ENCODE results near the gene VSTM5. TPM values are rescaled to one million over a fixed set of nuclear protein-coding genes. Genes with fewer than 3 reads are reported as not detected.
A peak's percentile ranks its signal among the peaks of the same experiment; 100 is the strongest.
"Not testable (repeated sequence)": the region's sequence is repeated elsewhere in the genome, so short reads cannot be mapped to it uniquely, and the experiment has no call there.

Gene VSTM5, protein sequence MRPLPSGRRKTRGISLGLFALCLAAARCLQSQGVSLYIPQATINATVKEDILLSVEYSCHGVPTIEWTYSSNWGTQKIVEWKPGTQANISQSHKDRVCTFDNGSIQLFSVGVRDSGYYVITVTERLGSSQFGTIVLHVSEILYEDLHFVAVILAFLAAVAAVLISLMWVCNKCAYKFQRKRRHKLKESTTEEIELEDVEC
- 0.27 and 0.31 TPM in 2 replicates for total RNA-seq
- long read RNA-seq, partial matches to known transcripts = 0 of 2 reads
- long read RNA-seq, other reads (novel, unspliced or antisense) = 0 of 2 reads

DNA sequence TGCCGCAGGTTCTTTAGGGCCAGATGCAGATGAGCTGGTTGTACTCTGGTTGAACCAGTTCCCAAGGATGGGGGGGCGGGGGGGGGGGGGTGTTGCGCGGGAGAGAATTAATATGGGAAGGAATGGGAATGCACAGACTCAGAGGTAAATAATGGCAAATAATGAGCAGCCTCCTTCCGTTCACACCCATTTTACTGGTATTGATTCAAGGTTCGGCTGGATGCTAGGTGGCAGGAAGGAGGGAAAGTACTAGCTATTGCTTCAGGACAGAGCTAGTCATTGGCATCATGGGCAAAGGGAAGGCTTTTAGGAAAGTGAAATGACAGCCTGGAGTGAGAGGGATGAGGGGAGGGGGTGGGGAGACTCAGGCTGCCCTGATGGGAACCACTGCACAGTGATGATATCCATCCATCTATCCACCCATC lies at the start of gene VSTM5:
TSS of gene VSTM5 (minus strand) at position 25 of the 425 bp plus-strand sequence. CDS start 116 bp downstream, outside the sequence.
- Mint-ChIP-seq H3K27me3 (no peaks in the 10 kb centered on the region), H3K9me3 (ENCODE audit: low read depth) (no peaks in the 10 kb centered on the region), H3K27ac (no peak within 1 kb of the TSS), H3K4me3 (ENCODE audit: low read depth) (peak within 1 kb of the TSS; percentile 9), H3K36me3 (ENCODE audit: insufficient read depth) (no peaks in the 10 kb centered on the region), H3K4me1 (ENCODE audit: low read depth) (no peaks in the 10 kb centered on the region)
- no peak for DNase-seq (ENCODE audit: low spot score, unreplicated experiment)
- TF ChIP-seq, protein P1, sequence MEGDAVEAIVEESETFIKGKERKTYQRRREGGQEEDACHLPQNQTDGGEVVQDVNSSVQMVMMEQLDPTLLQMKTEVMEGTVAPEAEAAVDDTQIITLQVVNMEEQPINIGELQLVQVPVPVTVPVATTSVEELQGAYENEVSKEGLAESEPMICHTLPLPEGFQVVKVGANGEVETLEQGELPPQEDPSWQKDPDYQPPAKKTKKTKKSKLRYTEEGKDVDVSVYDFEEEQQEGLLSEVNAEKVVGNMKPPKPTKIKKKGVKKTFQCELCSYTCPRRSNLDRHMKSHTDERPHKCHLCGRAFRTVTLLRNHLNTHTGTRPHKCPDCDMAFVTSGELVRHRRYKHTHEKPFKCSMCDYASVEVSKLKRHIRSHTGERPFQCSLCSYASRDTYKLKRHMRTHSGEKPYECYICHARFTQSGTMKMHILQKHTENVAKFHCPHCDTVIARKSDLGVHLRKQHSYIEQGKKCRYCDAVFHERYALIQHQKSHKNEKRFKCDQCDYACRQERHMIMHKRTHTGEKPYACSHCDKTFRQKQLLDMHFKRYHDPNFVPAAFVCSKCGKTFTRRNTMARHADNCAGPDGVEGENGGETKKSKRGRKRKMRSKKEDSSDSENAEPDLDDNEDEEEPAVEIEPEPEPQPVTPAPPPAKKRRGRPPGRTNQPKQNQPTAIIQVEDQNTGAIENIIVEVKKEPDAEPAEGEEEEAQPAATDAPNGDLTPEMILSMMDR (IDR thresholded peaks at IDR 0.05; ENCODE audit: unreplicated experiment) = no peak

DNA sequence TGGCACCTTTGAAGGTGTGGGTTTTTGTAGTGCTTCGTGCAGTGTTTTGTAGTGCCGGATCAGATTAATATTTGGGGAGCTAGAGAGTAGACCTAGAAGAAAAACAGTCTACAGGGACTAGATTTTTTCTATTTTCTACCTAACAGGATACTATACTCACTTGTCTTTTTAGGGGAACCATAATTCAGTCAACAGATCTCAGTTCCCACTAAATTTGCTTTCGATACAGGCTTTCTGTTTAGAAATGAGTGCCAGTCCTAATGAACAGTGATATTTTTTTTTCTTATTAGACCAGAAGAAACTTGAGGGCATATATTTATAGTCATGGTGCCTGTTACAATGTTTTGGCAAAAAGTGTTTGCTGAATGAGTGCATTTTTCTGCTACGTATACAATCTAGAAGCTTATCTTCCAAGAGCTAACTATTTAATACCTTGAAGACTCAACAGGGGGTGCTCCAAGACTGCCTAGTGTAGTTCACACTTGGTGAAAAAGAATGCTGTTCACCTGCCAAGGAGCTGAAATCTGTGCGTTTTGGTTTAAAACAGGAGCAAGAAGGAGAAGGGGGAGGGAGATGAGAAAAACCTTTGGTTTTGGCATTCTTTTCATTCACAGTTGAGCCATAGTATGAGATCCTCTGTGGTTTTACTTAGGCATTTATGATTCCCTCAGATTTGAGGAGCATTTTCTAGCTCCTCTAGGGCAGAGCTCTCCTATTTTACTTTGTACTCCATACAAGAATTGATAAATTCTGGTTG lies 44.9 kb upstream of the VSTM5 start:
- no peaks in the 10 kb centered on the region for H3K36me3 Mint-ChIP-seq (ENCODE audit: insufficient read depth)
- TF ChIP-seq, protein P1 (IDR thresholded peaks at IDR 0.05; ENCODE audit: unreplicated experiment) = peak; percentile 79
- H3K4me3 Mint-ChIP-seq (ENCODE audit: low read depth) = no peak overlapping the region
- H3K27me3 Mint-ChIP-seq = peaks cover 18% of the 10 kb centered on the region
- H3K4me1 Mint-ChIP-seq (ENCODE audit: low read depth) = no peaks in the 10 kb centered on the region
- no peak overlapping the region for H3K27ac Mint-ChIP-seq
- no peak for DNase-seq (ENCODE audit: low spot score, unreplicated experiment)
- H3K9me3 Mint-ChIP-seq (ENCODE audit: low read depth) = peaks cover 10% of the 10 kb centered on the region

DNA sequence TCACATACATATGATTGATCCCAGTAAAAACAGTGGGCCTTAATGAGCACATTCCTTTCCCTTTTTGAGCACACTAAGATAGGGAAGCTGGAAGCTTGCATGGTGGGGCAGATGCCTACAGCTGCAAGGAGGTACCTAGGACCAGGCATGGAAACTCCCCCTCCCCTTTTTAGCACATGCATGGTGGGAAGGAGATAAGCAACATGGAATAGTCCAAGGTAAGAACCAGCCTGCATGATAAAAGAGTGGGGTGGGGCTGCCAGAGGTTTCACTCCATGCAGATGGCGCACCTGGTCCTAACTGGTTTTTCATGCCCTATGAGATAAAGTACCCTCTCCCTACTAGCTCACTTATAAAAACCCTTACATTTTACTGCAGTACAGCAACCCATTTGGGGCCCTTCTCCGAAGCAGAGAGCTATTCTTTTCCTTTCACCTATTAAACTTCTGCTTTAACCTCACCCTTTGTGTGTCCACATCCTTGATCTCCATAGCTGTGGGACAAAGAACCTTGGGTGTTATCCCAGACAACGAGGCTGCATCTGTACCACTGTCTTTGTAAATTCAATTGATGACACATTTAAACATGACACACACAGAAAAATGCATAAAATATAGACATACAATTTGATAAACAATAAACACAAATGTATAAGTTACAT lies 40.1 kb upstream of the VSTM5 start:
- H3K36me3 Mint-ChIP-seq (ENCODE audit: insufficient read depth) = no peaks in the 10 kb centered on the region
- peaks cover 3% of the 10 kb centered on the region for H3K9me3 Mint-ChIP-seq (ENCODE audit: low read depth)
- H3K27ac Mint-ChIP-seq = no peak overlapping the region
- peaks cover 9% of the 10 kb centered on the region for H3K27me3 Mint-ChIP-seq
- TF ChIP-seq, protein P1 (IDR thresholded peaks at IDR 0.05; ENCODE audit: unreplicated experiment) = no peak
- peaks cover 4% of the 10 kb centered on the region for H3K4me1 Mint-ChIP-seq (ENCODE audit: low read depth)
- DNase-seq (ENCODE audit: low spot score, unreplicated experiment) = no peak
- H3K4me3 Mint-ChIP-seq (ENCODE audit: low read depth) = no peak overlapping the region

DNA sequence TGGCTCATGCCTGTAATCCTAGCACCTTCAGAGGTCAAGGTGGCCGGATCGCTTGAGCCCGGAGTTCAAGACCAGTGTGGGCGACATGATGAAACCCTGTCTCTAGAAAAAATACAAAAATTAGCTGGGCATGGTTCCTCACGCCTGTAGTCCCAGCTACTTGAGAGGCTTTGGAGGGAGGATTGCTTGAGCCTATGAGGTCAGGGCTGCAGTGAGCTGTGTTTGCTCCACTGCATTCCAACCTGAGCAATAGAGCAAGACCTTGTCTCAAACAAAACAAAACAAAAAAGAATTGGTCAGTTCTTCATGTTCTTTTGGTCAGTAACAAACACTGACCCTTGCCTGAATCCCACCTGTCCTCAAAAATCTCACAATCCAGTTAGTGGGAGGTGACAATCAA lies 36.7 kb upstream of the VSTM5 start:
- Mint-ChIP-seq H3K27ac (peak overlapping the region; percentile 58), H3K36me3 (ENCODE audit: insufficient read depth) (no peaks in the 10 kb centered on the region), H3K4me3 (ENCODE audit: low read depth) (no peak overlapping the region), H3K27me3 (no peaks in the 10 kb centered on the region), H3K4me1 (ENCODE audit: low read depth) (peaks cover 4% of the 10 kb centered on the region), H3K9me3 (ENCODE audit: low read depth) (peaks cover 10% of the 10 kb centered on the region)
- DNase-seq (ENCODE audit: low spot score, unreplicated experiment) = no peak
- TF ChIP-seq, protein P1 (IDR thresholded peaks at IDR 0.05; ENCODE audit: unreplicated experiment) = no peak

DNA sequence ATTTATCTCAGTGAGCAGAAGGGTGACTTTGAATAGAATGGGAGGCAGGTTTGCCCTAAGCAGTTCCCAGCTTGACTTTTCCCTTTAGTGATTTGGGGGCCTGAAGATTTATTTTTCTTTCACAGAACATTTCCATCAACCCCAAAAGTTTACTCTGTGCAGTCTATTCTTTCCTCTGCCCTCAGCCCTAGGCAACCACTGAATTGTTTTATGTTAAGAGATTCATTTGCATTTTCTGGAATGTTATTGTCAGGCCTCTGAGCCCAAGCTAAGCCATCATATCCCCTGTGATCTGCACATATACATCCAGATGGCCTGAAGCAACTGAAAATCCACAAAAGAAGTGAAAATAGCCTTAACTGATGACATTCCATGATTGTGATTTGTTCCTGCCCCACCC lies 28.7 kb upstream of the VSTM5 start:
- not testable (repeated sequence) for H3K27ac Mint-ChIP-seq; H3K4me3 Mint-ChIP-seq (ENCODE audit: low read depth); H3K27me3 Mint-ChIP-seq; DNase-seq (ENCODE audit: low spot score, unreplicated experiment); H3K4me1 Mint-ChIP-seq (ENCODE audit: low read depth); H3K36me3 Mint-ChIP-seq (ENCODE audit: insufficient read depth); H3K9me3 Mint-ChIP-seq (ENCODE audit: low read depth)

All from progenitor cell of endocrine pancreas (in vitro differentiated cells).